ENCODE measurements around the gene RIBC2. TPM values are rescaled to one million over a fixed set of nuclear protein-coding genes. Genes with fewer than 3 reads are reported as not detected.
A peak's percentile ranks its signal among the peaks of the same experiment; 100 is the strongest.

The RIBC2 gene
- polyA plus RNA-seq, 4 donors, result 3.4 to 7.5 (median 7.4) TPM

DNA sequence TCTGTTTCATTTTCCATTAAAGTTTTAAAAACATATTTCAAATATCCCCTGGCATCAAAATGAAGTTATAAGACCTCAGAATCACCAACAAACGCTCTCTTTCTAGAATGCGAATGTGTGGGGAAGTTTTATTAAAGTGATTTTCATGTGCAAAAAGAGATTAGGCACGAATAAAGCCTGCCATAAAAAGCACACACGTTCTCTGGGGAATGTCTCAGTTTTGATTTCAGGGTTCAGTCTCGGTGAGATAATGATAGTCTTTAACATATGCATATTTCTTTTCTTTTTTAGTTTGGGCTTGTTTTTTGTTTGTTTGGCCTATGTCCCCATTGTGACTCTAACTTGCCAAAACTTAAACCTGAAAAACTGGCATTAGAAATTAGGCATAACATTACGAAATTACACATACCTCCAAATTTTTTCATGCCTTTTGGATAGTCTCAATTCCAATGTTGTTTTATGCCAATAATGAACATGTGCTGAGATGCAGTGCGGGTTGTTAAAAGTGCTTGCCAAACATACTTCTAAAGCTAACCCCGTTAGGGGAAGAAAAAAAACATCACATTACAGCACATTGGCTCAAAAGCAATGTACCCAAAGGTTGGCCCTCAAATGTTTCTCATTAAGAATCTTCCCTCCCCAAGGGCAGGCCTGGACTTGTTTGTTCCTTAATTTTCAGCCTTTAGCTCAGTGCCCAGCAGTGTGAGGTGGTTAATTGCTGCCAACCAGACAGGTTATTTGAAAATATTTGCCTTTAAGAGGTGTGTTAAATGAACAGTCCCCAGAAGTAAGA is 56.0 kb downstream of the RIBC2 start:
- DNase-seq (ENCODE audit: low read depth in 4 of 4, low spot score in 3 of 4), result no peak

DNA sequence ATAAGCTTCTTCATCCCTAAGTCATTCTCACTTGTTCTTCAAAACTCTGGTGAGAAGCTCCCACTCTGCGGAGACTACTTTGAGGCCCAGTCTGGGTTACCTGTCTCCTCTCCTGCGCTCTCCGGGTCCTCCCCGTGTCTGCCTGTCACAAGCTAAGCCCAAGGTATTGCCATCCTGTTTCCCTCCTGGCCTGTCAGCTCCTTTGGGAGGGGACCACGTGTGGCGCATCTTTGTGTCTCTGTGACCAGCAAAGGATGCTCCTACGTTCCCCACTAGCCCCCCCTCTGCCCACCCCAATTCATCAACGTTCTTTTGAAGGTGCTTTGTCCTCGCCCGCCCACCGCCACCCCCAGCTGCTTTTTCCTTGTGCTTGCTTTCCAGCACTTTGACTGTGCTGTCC is 57.4 kb downstream of the RIBC2 start:
- no peak for DNase-seq (ENCODE audit: low read depth in 4 of 4, low spot score in 3 of 4)

DNA sequence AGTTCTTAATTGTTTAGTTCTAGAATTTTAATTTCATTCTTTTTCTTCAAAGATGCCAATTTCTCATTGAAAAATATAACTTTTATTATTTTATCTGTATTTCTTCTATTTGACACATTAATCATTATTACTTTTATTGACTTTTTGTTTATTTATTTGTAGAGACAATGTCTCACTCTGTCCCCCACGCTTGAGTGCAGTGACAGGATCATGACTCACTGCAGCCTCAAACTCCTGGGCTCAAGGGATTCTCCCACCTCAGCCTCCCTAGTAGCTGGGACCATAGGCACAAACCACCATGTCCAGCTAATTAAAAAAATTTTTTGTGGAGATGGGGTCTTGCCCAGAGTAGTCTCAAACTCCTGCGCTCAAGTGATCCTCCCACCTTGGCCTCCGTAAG is 58.9 kb downstream of the RIBC2 start:
- DNase-seq (ENCODE audit: low read depth in 4 of 4, low spot score in 3 of 4), result no peak

DNA sequence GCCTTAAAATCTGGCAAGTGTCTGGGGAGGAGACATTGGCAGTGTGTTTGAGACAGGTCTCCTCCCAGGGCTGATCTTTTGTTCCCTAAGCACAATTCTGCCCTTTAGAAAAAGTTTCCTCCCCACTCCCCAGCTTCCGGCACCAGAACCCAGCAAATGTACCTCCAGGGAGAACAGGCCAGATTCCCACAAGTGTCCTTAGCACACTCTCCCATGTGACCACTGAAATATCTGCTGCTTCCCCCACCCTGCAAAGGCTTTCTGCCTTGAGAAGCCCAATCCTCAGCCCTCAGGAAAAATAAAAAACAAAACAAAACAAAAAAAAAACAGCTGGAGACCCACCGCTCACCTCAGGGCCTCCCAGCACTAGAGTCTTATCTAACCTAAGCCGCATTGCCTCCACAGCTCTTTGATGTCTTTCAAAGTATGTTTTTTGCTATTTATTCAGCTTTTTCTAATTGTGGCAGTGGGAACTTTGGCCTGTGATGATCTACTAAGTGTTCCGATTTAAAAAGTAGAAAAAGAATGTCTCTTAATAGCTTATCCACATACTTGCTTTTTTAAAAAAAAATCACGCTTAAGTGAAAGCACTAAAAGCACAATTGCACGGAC is 60.2 kb downstream of the RIBC2 start:
- no peak for DNase-seq (ENCODE audit: low read depth in 4 of 4, low spot score in 3 of 4)

DNA sequence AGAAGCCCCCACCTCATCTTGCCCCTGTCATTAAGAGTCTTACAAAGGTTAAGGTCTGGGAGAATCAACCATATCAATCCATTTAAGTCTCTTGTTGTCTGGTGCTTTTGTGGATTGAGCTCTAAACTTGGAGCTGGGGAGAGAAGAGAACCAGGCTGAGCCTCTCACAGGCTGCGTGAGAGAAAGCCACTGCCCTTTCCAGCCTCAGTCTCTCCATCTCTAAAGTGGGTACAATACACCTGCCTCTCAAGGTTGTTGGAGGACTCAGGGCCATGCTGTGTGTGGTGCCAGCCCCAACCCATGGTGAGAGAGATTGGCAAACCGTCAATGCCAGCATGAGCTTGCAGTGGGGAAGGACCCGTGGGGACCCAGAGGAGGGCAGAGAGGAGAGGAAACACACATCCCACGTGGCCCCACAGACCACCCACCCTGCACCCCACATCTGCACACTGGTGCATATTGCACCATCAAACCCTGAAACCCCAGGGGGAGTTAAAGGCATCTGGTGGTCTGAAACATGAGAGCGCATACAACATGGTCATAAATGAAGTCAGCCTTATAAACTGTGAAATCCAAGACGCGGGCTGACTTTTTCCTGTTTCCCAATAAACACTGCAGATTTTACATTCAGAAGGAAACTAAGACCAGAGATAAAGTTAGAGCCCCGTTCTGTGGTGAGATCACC is 61.7 kb downstream of the RIBC2 start:
- DNase-seq (ENCODE audit: low read depth in 4 of 4, low spot score in 3 of 4), result no peak

DNA sequence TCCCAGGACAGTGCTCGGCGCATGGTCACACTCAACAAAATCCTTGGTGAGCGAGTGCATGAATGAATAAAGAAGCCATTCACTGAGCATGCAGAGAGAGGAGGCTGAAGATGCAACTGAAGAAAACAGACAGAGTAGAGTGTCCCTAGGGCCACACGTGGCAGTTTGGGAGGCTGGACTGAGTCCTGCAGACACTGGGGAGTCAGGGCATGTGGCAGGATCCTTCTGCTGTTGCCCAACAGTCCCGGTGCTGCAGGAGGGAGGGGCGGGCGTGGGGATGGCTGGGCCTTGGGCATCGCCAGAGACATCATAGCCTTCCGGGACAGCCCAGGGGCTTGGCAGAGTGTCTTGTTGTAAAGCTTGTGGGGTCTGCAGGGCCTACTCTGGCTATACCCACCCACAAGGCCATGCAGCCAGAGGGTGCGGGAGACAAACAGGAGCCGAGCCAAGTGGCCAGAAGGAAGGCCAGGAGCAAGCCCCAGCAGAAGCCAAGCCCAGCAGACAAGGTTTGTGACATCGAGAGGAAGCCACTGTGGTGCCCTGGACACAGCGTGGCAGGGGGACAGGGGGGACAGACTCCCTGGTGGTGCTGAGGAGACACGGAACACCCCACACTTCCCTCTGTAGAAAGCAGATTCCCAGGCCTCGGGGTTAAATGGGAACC is 62.5 kb downstream of the RIBC2 start:
- no peak for DNase-seq (ENCODE audit: low read depth in 4 of 4, low spot score in 3 of 4)

DNA sequence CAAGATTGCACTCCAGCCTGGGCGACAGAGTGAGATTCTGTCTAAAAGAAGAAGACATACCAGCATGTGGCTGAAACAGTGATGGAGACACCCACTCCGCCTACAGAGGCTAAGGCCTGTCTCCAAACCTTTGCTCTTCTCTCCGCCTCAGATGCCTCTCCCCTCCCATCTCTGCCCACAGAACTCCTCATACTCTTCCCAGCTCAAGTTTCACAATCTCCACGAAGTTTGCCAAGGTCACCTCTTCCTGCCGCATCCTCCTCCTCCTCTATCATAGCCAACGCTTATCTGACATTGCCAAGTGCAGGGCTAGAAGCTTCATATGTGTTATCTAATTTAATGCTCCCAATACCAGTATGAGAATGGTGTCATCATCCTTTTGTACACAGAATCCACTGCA is 63.3 kb downstream of the RIBC2 start:
- no peak for DNase-seq (ENCODE audit: low read depth in 4 of 4, low spot score in 3 of 4)

DNA sequence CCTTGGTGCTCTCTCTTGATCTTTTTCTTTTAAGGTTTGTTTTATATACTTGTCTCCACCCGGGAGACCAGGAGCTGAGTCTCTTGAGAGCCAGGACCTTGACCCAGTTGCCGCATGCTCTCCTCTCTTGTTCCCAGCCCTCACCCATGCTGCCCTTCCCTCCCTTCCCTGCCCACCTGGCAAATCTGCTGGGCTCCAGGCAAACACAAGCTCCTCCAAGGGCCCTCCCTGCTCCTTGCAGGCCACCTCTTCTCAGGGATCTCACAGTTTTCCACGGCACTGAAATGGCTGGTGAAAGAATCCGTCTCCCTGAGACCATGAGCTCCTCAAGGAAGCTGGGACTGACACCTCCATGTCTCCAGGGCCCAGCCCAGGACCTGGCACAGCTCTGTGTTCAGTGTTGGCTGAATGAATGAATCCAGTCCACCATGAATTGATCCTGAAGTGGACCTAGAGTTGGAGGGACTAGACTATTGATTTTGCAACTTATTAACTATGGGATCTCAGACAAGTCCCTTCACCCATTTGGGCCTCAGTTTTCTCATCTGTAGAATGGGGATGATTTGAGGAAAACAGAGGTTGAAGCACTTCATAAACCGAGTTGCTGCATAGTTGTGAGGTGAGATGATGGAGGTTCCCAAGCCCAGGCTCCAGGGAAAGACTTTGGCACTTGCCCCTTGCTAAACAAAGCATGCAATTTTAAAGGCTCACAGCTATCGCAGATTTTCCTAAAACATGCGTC is 64.0 kb downstream of the RIBC2 start:
- no peak for DNase-seq (ENCODE audit: low read depth in 4 of 4, low spot score in 3 of 4)

DNA sequence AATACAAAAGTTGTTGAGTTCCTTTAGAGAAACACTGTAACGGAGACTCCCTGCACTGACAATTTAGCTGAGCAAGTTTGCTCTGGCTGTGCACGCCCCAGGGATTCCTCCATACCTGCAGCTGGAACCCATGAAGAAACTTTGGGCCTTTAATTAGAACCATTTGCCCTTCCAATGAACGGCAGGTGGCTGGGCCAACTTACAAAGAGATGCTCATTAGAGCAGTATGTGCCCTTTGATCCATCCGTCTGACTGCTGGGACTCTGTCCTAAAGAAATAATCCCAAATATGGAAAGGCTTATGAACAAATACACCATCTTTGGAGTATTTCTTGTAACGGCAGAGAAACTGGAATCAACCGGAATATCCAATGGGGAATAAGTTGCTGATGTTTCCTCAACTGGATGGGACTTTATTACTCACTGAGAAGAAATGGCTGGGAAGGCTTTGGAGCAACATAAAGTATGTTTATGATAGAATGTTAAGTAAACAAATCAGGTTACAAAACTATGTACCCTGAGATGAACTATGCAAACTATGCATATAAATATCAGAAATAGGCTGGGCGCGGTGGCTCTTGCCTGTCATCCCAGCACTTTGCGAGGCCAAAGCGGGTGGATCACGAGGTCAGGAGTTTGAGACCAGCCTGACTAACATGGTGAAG is 64.7 kb downstream of the RIBC2 start:
- DNase-seq (ENCODE audit: low read depth in 4 of 4, low spot score in 3 of 4), result peak in 1 of 4 donors; percentile 56

DNA sequence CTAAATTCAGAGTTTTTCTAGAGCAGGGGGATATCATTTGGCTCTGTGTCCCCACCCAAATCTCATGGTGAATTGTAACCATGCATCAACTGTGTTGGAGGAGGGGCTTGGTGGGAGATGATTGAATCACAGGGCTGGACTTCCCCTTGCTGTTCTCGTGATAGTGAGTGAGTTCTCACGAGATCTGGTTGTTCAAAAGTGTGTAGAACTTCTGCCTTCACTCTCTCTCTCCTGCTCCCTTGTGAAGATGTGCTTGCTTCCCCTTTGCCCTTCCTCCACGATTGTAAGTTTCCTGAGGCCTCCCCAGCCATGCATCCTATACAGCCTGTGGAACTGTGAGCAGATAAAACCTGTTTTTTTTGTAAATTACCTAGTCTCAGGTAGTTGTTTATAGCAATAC is 67.2 kb downstream of the RIBC2 start:
- DNase-seq (ENCODE audit: low read depth in 4 of 4, low spot score in 3 of 4), result no peak

DNA sequence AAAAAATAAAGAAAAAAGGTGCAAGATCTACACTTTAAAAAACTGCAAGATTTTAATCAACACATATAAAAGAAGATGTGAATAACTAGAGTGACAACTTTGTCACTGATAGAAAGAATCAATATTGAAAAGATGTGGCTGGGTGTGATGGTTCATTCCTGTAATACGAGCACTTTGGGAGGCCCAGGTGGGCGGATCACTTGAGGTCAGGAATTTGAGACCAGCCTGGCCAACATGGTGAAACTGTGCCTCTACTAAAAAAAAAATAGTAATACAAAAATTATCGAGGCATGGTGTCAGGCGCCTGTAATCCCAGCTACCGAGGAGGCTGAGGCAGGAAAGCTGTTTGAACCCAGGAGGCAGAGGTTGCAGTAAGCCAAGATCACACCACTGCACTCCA is 68.2 kb downstream of the RIBC2 start:
- DNase-seq (ENCODE audit: low read depth in 4 of 4, low spot score in 3 of 4), result no peak

Other genes with a start within 250 kb of the RIBC2 start
- 10 to 100 TPM; 45.7 to 59.5 (median 53.8) TPM for gene NUP50, start 249.8 kb upstream of the RIBC2 start, polyA plus RNA-seq (ENCODE audit: insufficient read length in 4 of 4)
- 10 to 100 TPM; 17.4 to 25.2 (median 24.1) TPM for gene KIAA0930, start 172.8 kb upstream of the RIBC2 start, polyA plus RNA-seq (ENCODE audit: insufficient read length in 4 of 4)
- gene UPK3A, start 128.7 kb upstream of the RIBC2 start, polyA plus RNA-seq (ENCODE audit: insufficient read length in 4 of 4), result 10 to 100 TPM in 1 of 4 donors, 1 to 10 TPM in 2, under 1 TPM in 1; 0.22 to 11.5 (median 3.2) TPM
- 10 to 100 TPM; 17.4 to 36.5 (median 28.7) TPM for gene FAM118A, start 103.8 kb upstream of the RIBC2 start, polyA plus RNA-seq (ENCODE audit: insufficient read length in 4 of 4)
- gene SMC1B, start 94 bp upstream of the RIBC2 start, polyA plus RNA-seq (ENCODE audit: insufficient read length in 4 of 4), result under 1 TPM; 0.14 to 0.53 (median 0.19) TPM
- 100 to 1,000 TPM; 135 to 572 (median 169) TPM for gene FBLN1, start 89.2 kb downstream of the RIBC2 start, polyA plus RNA-seq (ENCODE audit: insufficient read length in 4 of 4)